Measurements from ENCODE around the gene LRRC7.

DNA sequence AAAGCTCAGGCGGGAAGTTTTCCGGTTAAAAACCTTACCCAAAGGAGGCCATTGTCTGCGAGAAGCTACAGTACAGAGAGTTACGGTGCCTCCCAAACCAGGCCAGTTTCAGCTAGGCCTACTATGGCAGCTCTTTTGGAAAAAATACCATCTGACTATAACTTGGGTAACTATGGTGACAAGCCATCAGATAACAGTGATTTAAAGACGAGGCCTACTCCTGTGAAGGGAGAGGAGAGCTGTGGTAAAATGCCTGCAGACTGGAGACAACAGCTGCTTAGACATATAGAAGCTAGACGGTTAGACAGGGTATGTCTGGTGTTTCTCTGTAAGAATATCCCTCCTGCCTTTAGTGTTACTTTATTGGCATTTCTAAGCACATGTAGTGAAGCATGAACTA lies 471.8 kb downstream of the LRRC7 start:
- no peak for TF ChIP-seq EZH2 (IDR thresholded peaks at IDR 0.05; ENCODE audit: borderline replicate concordance, low read length)
- TF ChIP-seq, protein P1, sequence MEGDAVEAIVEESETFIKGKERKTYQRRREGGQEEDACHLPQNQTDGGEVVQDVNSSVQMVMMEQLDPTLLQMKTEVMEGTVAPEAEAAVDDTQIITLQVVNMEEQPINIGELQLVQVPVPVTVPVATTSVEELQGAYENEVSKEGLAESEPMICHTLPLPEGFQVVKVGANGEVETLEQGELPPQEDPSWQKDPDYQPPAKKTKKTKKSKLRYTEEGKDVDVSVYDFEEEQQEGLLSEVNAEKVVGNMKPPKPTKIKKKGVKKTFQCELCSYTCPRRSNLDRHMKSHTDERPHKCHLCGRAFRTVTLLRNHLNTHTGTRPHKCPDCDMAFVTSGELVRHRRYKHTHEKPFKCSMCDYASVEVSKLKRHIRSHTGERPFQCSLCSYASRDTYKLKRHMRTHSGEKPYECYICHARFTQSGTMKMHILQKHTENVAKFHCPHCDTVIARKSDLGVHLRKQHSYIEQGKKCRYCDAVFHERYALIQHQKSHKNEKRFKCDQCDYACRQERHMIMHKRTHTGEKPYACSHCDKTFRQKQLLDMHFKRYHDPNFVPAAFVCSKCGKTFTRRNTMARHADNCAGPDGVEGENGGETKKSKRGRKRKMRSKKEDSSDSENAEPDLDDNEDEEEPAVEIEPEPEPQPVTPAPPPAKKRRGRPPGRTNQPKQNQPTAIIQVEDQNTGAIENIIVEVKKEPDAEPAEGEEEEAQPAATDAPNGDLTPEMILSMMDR (IDR thresholded peaks at IDR 0.05; ENCODE audit: low read length), result no peak
